C1 segment of cervical spinal cord (tissue), 14 donors: Measurements from ENCODE around the gene PRRC2C.
A peak's percentile ranks its signal among the peaks of the same experiment; 100 is the strongest.

Source experiments
- DNase-seq, 14 donors: peaks; one replicate each; lab custom pipeline; 2025; lab: John Stamatoyannopoulos, UW

Gene PRRC2C

DNA sequence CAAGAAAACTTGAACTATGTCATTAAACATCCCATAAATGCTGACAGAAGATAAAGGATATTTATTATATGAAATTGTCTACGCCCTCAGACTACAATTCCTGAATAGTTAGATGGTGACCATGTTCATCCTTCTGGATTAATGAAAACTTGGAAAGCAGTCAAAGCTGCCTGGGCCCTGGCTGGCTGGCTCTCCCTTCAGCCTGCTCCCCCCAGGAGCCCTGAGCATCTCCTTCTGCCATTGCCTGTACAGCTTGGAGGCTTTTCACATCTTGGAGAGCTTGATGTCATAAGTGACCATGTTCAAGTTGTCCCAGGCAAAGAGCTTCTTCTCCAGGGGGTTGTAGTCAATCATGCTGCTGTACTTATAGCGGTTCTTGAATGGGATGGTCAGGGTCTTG lies 150.3 kb downstream of the PRRC2C start:
- peak in 1 of 14 donors; percentile 55 for DNase-seq

DNA sequence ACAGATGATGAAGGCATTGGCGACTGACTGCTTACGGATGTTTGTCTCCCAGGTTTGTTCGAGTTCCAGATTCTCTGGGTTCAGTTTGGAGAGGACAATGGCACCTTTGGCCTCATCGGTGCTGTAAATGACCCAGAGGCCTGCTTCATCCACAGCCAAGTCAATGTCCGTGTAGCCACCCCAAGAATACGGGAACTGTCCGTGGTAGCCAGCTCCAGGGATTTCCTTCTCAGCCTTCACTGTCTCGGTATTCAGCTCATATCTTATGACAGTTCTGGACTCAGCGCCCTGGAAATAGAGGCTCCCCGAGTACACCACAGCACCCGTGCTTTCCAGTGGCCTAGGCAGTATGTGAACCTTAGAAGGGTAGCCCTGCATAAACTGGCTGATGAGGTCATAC lies 150.8 kb downstream of the PRRC2C start:
- DNase-seq = no peak

DNA sequence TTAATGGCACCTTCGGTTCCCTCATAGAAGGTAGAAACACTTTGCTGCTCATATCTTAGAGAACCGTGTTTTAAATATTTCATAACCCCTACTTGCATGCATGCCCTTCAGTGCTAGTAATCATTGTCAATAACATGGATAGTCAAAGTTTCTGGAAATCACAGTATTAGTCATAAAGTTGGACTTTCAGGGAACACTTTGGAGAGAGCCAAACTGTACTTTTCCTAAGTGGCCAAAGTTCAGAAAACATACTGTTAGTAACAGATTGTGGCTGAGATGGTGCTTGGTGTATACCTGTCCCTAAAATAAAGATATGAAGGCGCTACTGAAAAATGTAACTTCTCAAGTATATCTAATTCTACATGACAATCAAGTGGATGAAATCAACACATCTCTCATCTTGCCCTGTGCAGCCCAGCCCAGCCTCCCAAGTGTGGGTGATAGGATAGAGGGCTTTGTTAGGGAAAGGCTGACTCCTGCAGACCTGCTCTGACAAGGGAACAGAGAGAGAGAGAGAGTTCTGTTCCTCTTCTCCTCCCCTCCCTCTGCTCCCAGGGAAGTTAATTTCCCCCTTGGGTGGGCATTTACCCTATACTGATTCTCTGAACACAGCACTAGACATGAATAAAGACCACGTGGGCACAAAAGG lies 152.7 kb downstream of the PRRC2C start:
- no peak for DNase-seq

DNA sequence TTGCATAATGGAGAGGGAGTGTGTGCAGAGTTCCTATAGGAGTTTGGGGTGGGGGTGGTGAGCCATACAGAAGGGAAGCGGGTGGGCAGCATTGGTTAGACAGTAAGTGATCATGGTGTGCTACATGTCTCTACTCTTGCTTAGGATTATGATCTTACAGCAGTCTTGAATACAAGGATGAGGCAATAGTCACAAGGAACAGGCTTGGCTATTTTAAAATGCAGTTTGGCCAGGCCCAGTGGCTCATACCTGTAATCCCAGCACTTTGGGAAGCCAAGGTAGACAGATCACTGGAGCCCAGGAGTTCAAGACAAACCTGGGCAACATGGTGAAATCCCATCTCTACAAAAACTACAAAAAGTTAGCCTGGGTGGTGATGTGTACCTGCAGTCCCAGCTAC lies 154.9 kb downstream of the PRRC2C start:
- no peak for DNase-seq

DNA sequence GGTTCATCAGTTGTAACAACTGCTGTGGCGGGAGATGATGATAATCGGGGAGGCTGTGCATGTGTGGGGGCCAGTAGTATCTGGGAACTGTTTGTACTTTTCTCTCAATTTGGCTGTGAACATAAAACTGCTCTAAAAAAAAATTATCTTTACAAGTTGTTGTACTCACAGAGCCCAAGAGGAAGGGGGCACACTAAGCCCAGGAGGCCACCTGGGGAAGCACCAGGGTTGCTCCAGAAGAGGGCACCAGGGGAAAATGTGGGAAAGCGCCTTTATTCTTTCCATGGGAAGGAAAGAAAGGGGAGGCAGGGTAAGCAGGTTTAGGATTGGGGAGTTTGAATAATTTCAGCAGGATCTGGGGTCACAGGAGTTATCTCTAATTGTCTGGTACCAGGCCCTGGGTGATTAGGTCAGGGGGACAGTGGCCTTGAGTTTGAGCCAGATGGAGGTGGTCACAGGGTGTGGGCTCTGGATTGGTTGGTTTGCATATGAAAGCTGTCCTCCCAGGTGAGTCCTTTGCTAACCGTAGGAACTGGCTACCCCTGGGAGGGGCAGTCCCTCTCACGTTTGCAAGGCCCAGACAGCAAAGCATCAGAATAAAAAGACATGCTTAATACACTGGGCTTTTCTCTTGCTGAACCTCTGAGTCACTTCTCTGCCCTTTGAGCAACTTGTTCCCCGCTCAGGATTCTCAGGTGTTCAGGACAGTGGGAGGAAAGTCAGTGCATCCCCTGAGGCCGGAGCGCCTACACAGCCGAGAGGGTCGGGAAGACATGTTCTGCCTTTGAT lies 155.9 kb downstream of the PRRC2C start:
- DNase-seq = no peak

DNA sequence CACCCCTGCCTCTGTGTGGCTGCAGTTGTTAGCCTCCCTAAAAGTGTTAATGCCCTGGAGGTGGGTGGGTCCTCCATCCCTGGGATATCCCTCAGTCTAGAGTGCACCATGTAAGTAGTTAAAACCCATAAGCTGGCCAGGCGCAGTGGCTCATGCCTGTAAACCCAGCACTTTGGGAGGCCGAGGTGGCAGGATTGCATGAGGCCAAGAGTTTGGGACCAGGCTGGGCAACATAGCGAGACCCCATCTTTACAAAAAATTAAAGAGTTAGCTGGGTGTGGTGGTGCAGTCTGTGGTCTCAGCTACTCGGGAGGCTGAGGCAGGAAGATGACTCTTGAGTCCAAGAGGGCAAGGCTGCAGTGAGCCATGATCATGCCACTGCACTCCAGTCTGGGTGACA lies 156.9 kb downstream of the PRRC2C start:
- DNase-seq = no peak
